ENCODE measurements around the gene NRSN2.

NRSN2 gene

GRCh38 chr20:400454-401275, 53.8 kb downstream of the NRSN2 start:
- TF ChIP-seq GABPA (IDR thresholded peaks at IDR 0.05; ENCODE audit: low read depth), result no peak
- no peak for TF ChIP-seq POLR2AphosphoS5 (IDR thresholded peaks at IDR 0.05; ENCODE audit: low read depth)
- TF ChIP-seq REST (IDR thresholded peaks at IDR 0.05; ENCODE audit: insufficient replicate concordance, low read depth), result no peak
- DNase-seq (ENCODE audit: low read depth in 1 of 2, low spot score in 1 of 2), result peak in 1 of 2 experiments; percentile 46
- no peak overlapping the region for H3K27ac ChIP-seq (replicated peaks)
- no peaks in the 10 kb centered on the region for H3K27me3 ChIP-seq (ENCODE audit: insufficient read depth, poor library complexity, severe bottlenecking)
- no peak overlapping the region for H3K4me3 ChIP-seq (replicated peaks; ENCODE audit: insufficient read depth, low read length)

GRCh38 chr20:401682-402495, 55.0 kb downstream of the NRSN2 start:
- Histone ChIP-seq H3K27me3 (ENCODE audit: insufficient read depth, poor library complexity, severe bottlenecking) (no peaks in the 10 kb centered on the region), H3K27ac (replicated peaks) (no peak overlapping the region), H3K4me3 (replicated peaks; ENCODE audit: insufficient read depth, low read length) (no peak overlapping the region)
- TF ChIP-seq CTCF (IDR thresholded peaks at IDR 0.05; ENCODE audit: insufficient read depth, low read length) (no peak), POLR2AphosphoS5 (IDR thresholded peaks at IDR 0.05; ENCODE audit: low read depth) (no peak), SPI1 (IDR thresholded peaks at IDR 0.05; ENCODE audit: borderline replicate concordance, low read depth) (no peak), GABPA (IDR thresholded peaks at IDR 0.05; ENCODE audit: low read depth) (no peak), REST (IDR thresholded peaks at IDR 0.05; ENCODE audit: insufficient replicate concordance, low read depth) (no peak)
- peak in 1 of 2 experiments; percentile 25 for DNase-seq (ENCODE audit: low read depth in 1 of 2, low spot score in 1 of 2)

- no peak for DNase-seq (ENCODE audit: low read depth in 1 of 2, low spot score in 1 of 2)
- no peak for TF ChIP-seq SPI1 (IDR thresholded peaks at IDR 0.05; ENCODE audit: borderline replicate concordance, low read depth)
- TF ChIP-seq GABPA (IDR thresholded peaks at IDR 0.05; ENCODE audit: low read depth), result no peak
- no peak for TF ChIP-seq REST (IDR thresholded peaks at IDR 0.05; ENCODE audit: insufficient replicate concordance, low read depth)
- H3K27ac ChIP-seq (replicated peaks), result no peak overlapping the region
- H3K27me3 ChIP-seq (ENCODE audit: insufficient read depth, poor library complexity, severe bottlenecking), result no peaks in the 10 kb centered on the region
- H3K4me3 ChIP-seq (replicated peaks; ENCODE audit: insufficient read depth, low read length), result no peak overlapping the region
Measured at GRCh38 chr20:402496-402885, 55.6 kb downstream of the NRSN2 start.
